SK-N-DZ (cell line): ENCODE results near the gene ADRM1.

Experiments used
- DNase-seq: peaks from one replicate; pipeline ENCODE4 v3.0.0-alpha.2; 2015; ENCODE audit warnings: low spot score

ADRM1 gene

DNA sequence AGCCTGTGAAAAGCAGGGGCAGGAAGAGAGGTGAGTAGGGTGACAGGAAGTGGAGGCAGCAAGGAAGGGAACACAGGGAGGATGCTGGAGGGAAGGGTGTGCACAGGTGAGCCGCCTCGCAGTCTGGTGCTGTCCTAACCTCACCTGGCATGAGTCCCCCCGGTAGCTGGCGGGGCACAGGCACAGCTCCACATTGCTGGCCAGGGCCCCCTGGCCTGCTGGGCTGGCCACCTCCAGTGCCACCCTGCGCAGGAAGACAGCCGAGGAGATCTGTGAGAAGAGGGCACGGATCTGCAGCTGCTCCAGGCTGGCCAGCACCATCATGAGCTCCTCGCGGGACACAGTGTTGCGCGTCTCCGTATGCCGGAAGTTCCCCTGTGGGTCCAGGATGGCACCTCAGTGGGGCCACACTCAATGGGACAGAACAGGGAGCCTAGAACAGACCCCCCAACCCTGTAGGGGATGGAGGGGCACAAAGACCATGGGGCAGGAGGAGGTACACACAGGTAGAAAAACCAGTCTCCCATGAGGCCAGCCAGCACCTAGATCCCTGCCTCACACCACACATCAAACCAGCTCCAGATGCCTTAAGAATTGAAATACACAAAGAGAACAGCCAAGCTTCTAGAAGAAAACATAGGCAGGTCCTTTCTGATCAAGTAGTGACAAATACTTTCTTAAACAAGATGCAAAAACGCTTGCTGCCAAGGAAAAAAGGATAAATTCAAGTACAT, 22.5 kb downstream of the ADRM1 start:
- DNase-seq: no peak

GRCh38 chr20:62326559-62326958, 23.8 kb downstream of the ADRM1 start:
- DNase-seq: no peak

GRCh38 chr20:62326959-62327725, 24.3 kb downstream of the ADRM1 start:
- DNase-seq: no peak

DNA sequence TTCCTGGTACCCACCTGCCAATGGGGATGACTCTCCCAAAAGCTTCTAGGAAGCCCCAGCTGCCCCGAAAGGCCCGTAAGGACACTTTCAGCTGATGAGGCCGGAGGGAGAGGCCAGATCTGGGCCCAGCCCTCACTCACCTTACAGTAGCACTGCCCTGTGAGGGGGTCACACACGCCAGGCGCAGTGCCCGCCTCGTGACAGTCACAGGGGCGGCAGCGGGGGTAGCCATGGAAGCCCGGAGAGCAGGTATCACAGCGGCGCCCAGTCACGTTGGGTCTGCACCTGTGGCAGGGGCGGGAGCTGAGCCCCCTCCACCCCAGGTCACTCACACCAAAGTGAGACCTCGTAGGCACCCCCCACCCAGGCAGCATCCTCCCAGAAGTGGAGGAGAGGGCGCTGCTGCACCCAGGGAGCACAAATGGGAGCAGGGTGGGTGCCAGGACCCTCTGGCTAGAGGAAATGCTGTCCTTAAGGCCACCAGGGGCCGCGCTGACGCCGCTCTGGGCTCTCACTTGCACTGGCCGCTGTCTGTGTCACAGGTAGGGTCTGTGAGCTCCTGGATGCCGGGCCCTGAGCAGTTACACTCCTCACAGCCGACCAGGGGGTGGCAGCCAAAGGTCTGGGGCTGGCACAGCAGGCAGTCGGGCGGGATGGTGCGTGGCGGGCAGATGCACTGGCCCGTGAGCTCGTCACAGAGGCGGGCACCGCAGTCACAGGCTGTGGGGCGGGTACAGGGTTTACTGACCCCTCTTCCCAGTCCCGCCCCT, 25.1 kb downstream of the ADRM1 start:
- DNase-seq: no peak

DNA sequence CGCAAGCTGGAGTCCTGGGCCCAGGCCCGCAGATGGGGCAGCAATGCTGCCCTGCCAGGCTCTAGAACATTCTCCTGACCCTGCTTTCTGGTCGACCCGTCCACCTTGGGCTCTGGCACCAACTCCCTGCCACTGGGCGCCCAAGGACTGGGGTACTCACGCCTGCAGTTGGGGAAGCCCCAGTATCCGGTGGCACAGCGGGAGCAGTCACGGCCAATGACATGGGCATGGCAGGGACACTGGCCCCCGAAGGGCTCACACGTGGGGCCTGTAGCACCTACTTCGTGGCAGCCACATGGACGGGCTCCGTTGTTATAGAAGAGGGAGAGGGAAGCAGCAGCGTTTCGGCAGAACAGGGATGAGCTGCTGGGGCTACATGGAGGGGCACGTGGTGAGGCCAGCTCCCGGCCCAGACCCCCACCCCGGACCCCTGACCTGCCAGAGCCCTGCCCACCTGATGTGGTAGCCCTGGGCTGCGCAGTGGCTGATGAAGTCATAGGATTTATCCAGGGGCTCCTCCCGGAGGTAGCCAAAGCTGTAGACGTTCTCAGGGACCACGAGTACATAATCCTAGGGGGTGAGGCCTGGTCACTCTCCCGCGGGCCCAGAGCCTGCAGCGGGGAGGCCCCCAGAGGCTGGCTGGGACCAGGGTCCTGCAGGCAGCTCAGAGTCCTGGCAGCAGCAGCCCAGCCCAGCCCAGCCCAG, 26.0 kb downstream of the ADRM1 start:
- no peak for DNase-seq

DNA sequence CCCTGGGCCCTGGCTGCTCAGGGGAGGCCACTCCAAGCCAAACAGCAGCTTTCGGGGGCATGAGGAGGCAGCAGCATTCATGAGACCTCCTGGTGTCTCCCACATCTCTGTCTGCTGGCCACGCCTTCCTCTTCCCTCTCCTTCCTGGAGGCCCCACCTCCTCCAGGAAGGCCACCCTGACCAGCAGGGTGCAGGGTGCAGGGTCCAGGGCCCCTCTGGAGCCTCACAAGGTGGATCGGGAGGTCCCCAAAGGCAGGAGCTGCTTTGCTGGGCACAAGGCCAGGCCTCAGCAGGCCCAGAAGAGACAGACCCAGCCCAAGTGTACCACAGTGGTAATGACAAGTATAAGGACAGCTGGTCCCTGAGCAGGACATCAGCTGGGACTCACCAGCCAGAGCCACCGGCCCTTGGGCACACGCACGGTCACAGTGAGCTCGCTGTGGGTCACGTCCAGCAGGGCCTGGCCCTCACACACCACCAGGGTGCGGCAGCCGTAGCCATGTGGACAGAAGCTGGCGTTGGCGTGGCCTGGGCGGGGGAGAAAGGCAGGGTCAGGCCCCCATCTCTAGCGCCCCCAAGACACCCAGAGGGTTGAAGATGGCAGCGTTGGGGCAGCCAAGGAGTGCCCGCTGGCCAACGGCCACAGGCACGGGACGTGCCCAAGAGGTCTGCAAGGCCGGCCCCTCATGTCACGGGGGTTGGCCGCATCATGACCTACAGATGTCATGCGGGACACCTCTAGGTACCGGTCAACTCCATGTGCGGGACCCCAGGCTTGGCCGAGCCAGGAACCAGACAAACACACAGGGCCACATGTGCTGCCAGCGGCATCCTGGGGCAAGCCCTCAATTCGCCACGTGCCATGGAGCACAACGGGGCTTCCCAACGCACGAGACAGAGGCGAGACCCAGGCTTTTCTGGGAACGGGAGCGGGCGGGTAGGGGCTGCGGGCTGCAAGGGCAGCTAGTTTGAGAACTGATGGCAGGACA, 26.9 kb downstream of the ADRM1 start:
- no peak for DNase-seq

- DNase-seq: no peak
Observed at GRCh38 chr20:62330576-62331317, 27.9 kb downstream of the ADRM1 start.

DNA sequence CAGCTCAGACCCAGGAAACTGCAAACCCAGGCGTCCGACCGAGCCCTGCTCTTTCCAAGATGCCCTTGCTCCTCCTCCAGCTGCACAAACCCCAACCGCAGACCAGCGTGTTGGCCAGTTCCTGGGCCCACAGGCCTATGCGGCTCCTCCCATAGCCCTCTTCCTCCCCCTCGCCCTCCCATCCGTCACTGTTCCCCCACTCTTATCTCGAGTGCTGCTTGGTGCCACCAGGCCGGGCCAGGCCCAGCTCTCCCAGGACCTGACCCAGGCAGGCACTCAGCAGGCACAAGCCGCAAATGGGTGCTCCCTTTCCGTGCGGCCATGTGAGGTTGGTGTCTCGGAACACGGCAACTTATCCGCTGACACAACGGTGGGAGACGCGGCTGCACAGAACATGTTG, 28.6 kb downstream of the ADRM1 start:
- DNase-seq: no peak

DNA sequence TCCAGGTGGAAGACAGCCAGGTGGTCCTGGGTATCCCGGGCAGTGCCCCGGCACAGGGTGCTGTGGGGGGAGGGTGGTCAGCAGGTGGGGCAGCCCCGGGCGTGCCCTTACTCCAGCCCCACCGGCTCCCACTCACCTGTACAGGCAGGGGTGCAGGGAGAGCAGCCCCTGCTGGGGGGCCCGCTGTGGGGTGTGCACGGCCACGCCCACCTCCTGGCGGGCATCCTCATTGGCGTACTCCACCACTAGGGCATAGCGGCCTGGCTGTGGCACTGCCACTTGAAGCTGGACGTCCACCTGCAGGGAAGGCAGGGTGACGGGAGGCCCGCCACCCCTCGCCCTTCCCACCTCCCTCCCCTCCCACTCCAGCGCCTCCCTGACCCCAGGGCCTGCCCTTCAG, 29.6 kb downstream of the ADRM1 start:
- DNase-seq: no peak

DNA sequence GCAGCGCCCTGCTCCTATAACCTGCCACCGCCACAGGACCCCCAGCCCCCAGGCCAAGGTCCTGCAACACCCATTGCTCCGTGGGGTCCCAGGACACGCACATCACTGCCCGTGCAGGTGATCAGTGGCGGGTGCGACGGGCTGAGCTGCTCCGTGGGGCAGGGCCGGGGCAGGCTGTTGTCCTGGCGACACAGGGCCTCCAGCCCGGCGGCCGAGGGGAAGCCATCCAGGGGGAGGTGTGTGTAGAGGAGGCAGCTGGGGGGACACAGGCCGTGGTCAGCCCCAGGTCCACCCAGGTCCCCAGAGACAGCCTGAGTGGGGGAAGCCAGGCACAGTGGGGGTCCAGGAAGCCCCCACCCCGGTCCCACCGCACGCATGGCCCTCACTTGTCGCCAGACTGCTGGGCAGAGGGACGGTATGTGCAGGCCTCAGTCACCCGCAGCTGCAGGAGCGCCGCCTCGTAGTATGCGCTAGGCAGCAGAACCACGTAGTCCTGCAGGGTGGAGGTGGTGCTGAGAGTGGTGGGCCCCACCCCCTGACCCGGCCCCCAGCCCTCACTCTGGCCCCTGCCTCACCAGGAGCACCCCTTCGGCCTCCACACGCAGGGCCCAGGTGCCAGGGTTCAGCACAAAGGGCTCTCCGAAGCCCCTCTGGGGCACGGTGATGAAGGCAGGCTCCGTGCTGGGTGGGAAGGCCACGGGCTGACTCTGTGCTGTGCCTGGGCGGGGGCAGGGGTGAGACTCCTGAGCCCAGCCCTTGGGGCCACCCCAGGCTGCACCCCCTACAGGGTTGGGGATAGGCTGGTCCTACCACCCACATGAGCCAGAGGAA, 30.4 kb downstream of the ADRM1 start:
- no peak for DNase-seq

GRCh38 chr20:62333820-62334595, 31.2 kb downstream of the ADRM1 start:
- DNase-seq: no peak

- DNase-seq: no peak
Observed at GRCh38 chr20:62334881-62335280, 32.1 kb downstream of the ADRM1 start.

- no peak for DNase-seq
Observed at GRCh38 chr20:62335532-62335931, 32.7 kb downstream of the ADRM1 start.

DNA sequence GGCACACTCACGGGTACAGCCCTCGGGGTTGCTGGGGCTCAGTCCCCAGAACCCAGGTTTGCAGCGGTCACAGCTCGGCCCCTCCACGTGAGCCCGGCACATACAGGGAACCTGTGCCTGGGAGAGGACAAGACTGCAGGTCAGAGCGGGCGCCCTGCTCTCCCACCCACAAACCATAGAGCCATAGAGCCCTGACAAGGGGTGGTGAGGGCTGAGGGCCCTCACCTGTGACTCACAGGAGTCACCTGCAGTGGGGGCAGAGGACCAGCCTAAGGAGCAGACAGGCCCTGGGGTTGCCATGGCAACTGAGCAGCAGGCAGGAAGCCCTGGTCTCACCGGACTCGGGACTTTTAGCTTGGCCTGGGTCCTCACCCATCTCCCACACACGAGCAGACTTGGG, 33.5 kb downstream of the ADRM1 start:
- no peak for DNase-seq

- DNase-seq: no peak
Observed at GRCh38 chr20:62336775-62337557, 34.2 kb downstream of the ADRM1 start.

GRCh38 chr20:62337558-62338293, 34.9 kb downstream of the ADRM1 start:
- DNase-seq: no peak

GRCh38 chr20:62338294-62338620, 35.5 kb downstream of the ADRM1 start:
- no peak for DNase-seq
